Measurements from ENCODE around the gene KCTD17. TPM values are rescaled to one million over a fixed set of nuclear protein-coding genes. Genes with fewer than 3 reads are reported as not detected.

The KCTD17 gene
- total and polyA plus RNA-seq, 2 of the 13 experiments (the other 11 are each of a cell fraction or from before 2014, with no cell fraction given): 5.3 to 11.7 TPM

DNA sequence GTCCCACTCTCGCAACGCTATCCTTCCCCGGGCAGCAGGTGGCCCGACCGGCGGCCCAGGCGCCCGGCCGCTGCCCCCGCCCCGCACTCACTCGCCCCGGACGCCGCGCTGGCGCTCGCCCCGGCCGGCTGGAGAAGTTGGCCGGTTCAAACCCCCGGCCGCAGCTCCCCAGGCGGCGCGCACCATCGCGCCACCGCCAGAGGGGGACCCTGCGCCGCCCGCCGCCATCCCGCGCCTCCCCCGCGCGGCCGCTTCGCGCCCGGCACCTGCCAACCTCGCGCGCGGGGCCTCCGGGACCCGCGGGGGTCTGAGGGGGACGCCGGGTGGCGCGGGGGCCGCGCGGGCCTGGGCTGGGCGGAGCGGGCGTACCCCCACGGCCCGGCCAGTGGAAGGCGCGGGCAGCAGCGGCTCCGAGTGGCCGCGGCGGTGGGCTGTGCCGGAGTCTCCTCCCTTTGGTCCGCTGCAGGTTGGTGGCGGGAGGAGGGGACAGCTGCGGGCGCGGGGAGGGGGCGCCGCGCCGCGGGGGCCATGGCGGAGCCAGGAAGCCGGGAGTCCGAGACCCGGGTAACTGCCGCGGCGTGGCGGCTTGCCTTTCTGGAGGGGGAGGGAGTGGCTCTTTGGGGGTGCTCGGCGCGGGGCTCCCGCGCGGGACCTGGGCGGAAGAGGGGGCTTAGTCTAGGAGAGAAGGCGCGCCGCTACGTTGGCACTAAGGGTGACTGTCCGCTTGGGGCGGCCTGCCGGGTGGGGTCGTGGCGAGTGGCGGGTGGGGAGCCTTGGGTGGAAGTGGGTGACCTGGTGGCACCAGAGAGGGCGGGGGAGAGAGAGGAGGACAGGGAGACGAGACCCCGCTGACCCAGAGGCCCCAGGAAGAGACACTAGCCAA is 32.0 kb upstream of the KCTD17 start, which contains the start of the genes MPST and TST (continued):
- no peak for TF ChIP-seq BCLAF1 (IDR thresholded peaks at IDR 0.05)
- TF ChIP-seq HNRNPUL1 (IDR thresholded peaks at IDR 0.05; ENCODE audit: low read depth, low read length): no peak
- peak; percentile 61; the same call in 1 of the 2 replicates for TF ChIP-seq SIN3A (IDR thresholded peaks at IDR 0.05; ENCODE audit: borderline replicate concordance, low read depth, low read length)
- no peak for TF ChIP-seq JARID2 (CRISPR knock-in tag; IDR thresholded peaks at IDR 0.05; ENCODE audit: insufficient replicate concordance)
- TF ChIP-seq NONO (IDR thresholded peaks at IDR 0.05): no peak
- TF ChIP-seq NONO (CRISPR knock-in tag; conservative IDR thresholded peaks at IDR 0.05): peak; percentile 84
- TF ChIP-seq RNF219 (CRISPR knock-in tag; IDR thresholded peaks at IDR 0.05): no peak; the same call in 1 of the 2 replicates
- 0 out of 2 replicates have a peak, but pooled peaks have one; percentile 6 for TF ChIP-seq ELF1 (CRISPR knock-in tag; IDR thresholded peaks at IDR 0.05)
- no peak for TF ChIP-seq NR1H2 (CRISPR knock-in tag; IDR thresholded peaks at IDR 0.05; ENCODE audit: borderline replicate concordance, low read depth)
- peak; percentile 7; the same call in 1 of the 2 replicates for TF ChIP-seq GMEB1 (CRISPR knock-in tag; IDR thresholded peaks at IDR 0.05; ENCODE audit: borderline replicate concordance)
- no peak for TF ChIP-seq ZNF292 (CRISPR knock-in tag; IDR thresholded peaks at IDR 0.05; ENCODE audit: borderline replicate concordance, low read depth)
- peak; percentile 42; the same call in 1 of the 2 replicates for TF ChIP-seq ZSCAN25 (CRISPR knock-in tag; IDR thresholded peaks at IDR 0.05)
- peak; percentile 32; the same call in 1 of the 2 replicates for TF ChIP-seq ZNF768 (CRISPR knock-in tag; IDR thresholded peaks at IDR 0.05)
- TF ChIP-seq, protein P1, sequence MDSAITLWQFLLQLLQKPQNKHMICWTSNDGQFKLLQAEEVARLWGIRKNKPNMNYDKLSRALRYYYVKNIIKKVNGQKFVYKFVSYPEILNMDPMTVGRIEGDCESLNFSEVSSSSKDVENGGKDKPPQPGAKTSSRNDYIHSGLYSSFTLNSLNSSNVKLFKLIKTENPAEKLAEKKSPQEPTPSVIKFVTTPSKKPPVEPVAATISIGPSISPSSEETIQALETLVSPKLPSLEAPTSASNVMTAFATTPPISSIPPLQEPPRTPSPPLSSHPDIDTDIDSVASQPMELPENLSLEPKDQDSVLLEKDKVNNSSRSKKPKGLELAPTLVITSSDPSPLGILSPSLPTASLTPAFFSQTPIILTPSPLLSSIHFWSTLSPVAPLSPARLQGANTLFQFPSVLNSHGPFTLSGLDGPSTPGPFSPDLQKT (CRISPR knock-in tag; IDR thresholded peaks at IDR 0.05; ENCODE audit: borderline replicate concordance): no peak
- no peak for TF ChIP-seq ZNF331 (CRISPR knock-in tag; IDR thresholded peaks at IDR 0.05)
- TF ChIP-seq, protein P2, sequence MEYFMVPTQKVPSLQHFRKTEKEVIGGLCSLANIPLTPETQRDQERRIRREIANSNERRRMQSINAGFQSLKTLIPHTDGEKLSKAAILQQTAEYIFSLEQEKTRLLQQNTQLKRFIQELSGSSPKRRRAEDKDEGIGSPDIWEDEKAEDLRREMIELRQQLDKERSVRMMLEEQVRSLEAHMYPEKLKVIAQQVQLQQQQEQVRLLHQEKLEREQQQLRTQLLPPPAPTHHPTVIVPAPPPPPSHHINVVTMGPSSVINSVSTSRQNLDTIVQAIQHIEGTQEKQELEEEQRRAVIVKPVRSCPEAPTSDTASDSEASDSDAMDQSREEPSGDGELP (IDR thresholded peaks at IDR 0.05; ENCODE audit: borderline replicate concordance, low read depth): peak; percentile 75; the same call in 1 of the 2 replicates
- no peak for TF ChIP-seq THRA (CRISPR knock-in tag; IDR thresholded peaks at IDR 0.05; ENCODE audit: borderline replicate concordance)
- TF ChIP-seq ZFP1 (CRISPR knock-in tag; IDR thresholded peaks at IDR 0.05): no peak
